Sigmoid colon (tissue), 4 donors: ENCODE data around the gene ACTA2.

ENCODE experiments used
- CTCF ChIP-seq, 4 experiments: fragments of 450-650 bp in 3 of 4; fragments of 200-600 bp in 1 of 4; IDR thresholded peaks; one replicate each; pipeline ENCODE4 v1.5.1; 2016 to 2019; ENCODE audit warnings: antibody characterized with exemption in 4 of 4, mild to moderate bottlenecking in 3 of 4, moderate library complexity in 2 of 4
- EP300 ChIP-seq, 4 donors: sonication (generic); formaldehyde crosslinking; IDR thresholded peaks; one replicate each; pipeline ENCODE4 v1.6.1; 2017; ENCODE audit warnings: antibody characterized with exemption in 4 of 4
- POLR2A ChIP-seq, 2 donors: fragments of 450-650 bp; IDR thresholded peaks; one replicate each; pipeline ENCODE4 v1.6.1; 2016; ENCODE audit warnings: antibody characterized with exemption in 2 of 2, mild to moderate bottlenecking in 2 of 2, moderate library complexity in 2 of 2
- POLR2AphosphoS5 ChIP-seq, 4 donors: sonication (generic); formaldehyde crosslinking; IDR thresholded peaks; one replicate each; pipeline ENCODE4 v1.6.1; 2017; ENCODE audit warnings: antibody characterized with exemption in 4 of 4

DNA sequence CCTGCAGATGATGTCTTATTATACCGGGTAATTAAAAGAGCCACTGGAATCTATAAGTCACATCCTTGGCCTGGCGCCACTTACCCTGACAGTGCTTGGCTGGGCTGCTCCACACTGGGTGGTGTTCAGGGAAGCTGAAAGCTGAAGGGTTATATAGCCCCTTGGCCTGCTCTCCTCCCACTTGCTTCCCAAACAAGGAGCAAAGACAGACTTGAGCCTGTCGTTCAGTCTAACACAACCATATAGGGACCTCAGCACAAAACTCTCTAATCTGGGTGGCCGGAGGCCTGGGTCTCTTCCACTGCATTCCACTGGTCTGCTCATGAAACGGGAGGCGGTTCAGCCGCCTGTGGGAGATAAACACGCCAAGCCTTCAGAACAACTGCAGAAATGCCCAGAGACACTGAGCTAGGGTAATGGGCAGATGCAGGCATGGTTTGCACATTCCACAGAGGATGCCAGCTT lies at the start of gene ACTA2:
- no peak for TF ChIP-seq CTCF (IDR thresholded peaks at IDR 0.05)
- TF ChIP-seq POLR2A (IDR thresholded peaks at IDR 0.05) = peak; percentile 93 to 98
- TF ChIP-seq EP300 (IDR thresholded peaks at IDR 0.05) = peak in 3 of 4 donors; percentile 43 to 51 (median 46)
- TF ChIP-seq POLR2AphosphoS5 (IDR thresholded peaks at IDR 0.05) = peak; percentile 99 to 100 (median 99)
